GM12801 (cell line): Measurements from ENCODE around the gene CS.

Experiments
- CTCF ChIP-seq: IDR thresholded peaks from one replicate; pipeline ENCODE4 v1.5.1; 2011; ENCODE audit warnings: control low read depth; ENCODE audit not compliant: insufficient read length; ENCODE audit errors: extremely low read depth

The CS gene

GRCh38 chr12:56296295-56296694 lies 3.8 kb downstream of the CS start:
- no peak for TF ChIP-seq CTCF

DNA sequence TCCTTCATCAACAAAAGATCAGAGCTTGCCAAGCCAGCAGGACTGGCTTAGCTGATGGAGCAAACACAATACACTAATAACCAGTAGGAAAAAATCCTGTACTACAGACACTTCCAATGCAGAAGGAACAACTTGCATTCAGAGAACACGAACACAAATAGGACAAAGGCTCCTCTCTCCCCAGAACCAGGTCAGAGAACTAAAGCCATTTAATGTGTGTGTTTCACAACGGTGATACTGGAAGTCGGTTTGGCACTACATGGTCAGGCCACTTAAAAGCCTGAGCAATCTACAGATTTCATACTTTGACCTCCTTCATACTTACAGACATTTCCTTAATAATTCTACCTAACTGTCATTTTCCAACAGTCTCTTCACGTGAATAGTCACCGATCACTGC lies 6.3 kb downstream of the CS start:
- TF ChIP-seq CTCF: no peak

- TF ChIP-seq CTCF: no peak
Measured at GRCh38 chr12:56288705-56289387, 11.3 kb downstream of the CS start.

GRCh38 chr12:56286044-56286830 lies 13.9 kb downstream of the CS start:
- TF ChIP-seq CTCF: no peak

DNA sequence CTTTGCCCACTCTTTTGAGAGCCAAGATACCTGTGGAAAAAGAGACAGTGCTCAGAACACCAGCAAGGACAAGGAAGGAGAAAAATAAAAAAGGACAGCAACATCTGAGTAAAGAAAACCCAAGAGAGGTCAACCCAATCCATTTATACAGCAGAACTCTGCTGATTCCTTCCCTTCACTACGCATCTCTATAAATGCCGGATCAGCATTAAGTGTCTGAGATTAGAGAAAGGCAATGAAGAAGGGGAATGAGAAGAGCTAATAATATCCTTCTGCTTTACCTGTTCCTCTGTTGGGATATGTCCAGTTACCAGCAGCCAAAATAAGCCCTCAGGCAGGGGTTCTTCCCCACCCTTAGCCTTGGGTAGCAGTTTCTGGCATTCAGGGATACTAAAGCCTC lies 17.6 kb downstream of the CS start:
- no peak for TF ChIP-seq CTCF

DNA sequence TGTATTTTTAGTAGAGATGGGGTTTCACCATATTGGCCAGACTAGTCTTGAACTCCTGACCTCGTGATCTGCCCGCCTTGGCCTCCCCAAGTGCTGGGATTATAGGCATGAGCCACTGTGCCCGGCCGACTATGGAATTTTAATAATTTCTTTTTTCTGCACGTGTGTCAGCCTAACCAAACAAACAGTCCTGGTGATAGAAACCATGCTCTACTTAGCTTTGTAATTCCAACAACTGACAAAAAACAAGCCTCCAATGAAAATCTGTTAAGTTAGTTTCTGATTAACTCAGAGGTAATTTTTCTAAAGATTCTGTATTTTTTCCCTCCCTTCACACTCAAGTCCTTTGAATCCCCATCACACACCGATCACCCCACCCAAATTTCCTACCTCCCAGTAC lies 18.1 kb downstream of the CS start:
- no peak for TF ChIP-seq CTCF

- TF ChIP-seq CTCF: no peak
Measured at GRCh38 chr12:56280849-56281248, 19.3 kb downstream of the CS start.
